HG03571 (cell line): ENCODE measurements around the gene ATP5F1A.

Experiments used
- ATAC-seq: cut with Tn5 transposase; IDR thresholded peaks from one replicate; pipeline ENCODE4 v1.9.1; 2021; ENCODE audit not compliant: unreplicated experiment

ATP5F1A gene

GRCh38 chr18:46073474-46074331 lies 24.4 kb downstream of the ATP5F1A start:
- no peak for ATAC-seq

GRCh38 chr18:46072959-46073358 lies 25.1 kb downstream of the ATP5F1A start:
- ATAC-seq: no peak

- ATAC-seq: no peak
Measured at GRCh38 chr18:46072376-46072867, 25.7 kb downstream of the ATP5F1A start.

GRCh38 chr18:46071653-46072375 lies 26.3 kb downstream of the ATP5F1A start, which contains the start of gene PSTPIP2:
PSTPIP2 (minus strand) TSS chr18:46072260; CDS start chr18:46072188, 72 bp downstream.
- peak; percentile 62 for ATAC-seq

GRCh38 chr18:46070815-46071652 lies 27.1 kb downstream of the ATP5F1A start:
- ATAC-seq: no peak

GRCh38 chr18:46070232-46070631 lies 27.9 kb downstream of the ATP5F1A start:
- no peak for ATAC-seq

- ATAC-seq: no peak
Measured at GRCh38 chr18:46069524-46069923, 28.6 kb downstream of the ATP5F1A start.

- no peak for ATAC-seq
Measured at GRCh38 chr18:46068763-46069162, 29.3 kb downstream of the ATP5F1A start.

GRCh38 chr18:46067438-46068007 lies 30.6 kb downstream of the ATP5F1A start:
- no peak for ATAC-seq

- ATAC-seq: no peak
Measured at GRCh38 chr18:46062781-46063180, 35.3 kb downstream of the ATP5F1A start.

GRCh38 chr18:46061796-46062195 lies 36.3 kb downstream of the ATP5F1A start:
- ATAC-seq: no peak

- ATAC-seq: no peak
Measured at GRCh38 chr18:46061387-46061786, 36.7 kb downstream of the ATP5F1A start.

- no peak for ATAC-seq
Measured at GRCh38 chr18:46060359-46060841, 37.7 kb downstream of the ATP5F1A start.

- ATAC-seq: no peak
Measured at GRCh38 chr18:46055838-46056230, 42.3 kb downstream of the ATP5F1A start.

- ATAC-seq: peak; percentile 49
Measured at GRCh38 chr18:46054956-46055837, 42.9 kb downstream of the ATP5F1A start.

- ATAC-seq: no peak
Measured at GRCh38 chr18:46053368-46054095, 44.6 kb downstream of the ATP5F1A start.

GRCh38 chr18:46051731-46052461 lies 46.2 kb downstream of the ATP5F1A start:
- ATAC-seq: no peak

GRCh38 chr18:46050268-46050667 lies 47.8 kb downstream of the ATP5F1A start:
- ATAC-seq: no peak
